HEK293T (cell line): ENCODE measurements around the gene PICALM.
"Not testable (repeated sequence)": the region's sequence is repeated elsewhere in the genome, so short reads cannot be mapped to it uniquely, and the experiment has no call there.

Experiments used
- ARNT ChIP-seq: fragments of 450-650 bp; IDR thresholded peaks from 2 replicates; pipeline ENCODE4 v1.6.1; 2017; ENCODE audit warnings: mild to moderate bottlenecking
- BHLHE40 ChIP-seq: fragments of 450-650 bp; IDR thresholded peaks from 2 replicates; pipeline ENCODE4 v1.6.1; 2016; ENCODE audit warnings: mild to moderate bottlenecking, moderate library complexity, borderline replicate concordance
- ELF4 ChIP-seq: fragments of 450-650 bp; IDR thresholded peaks from 2 replicates; pipeline ENCODE4 v1.6.1; 2017; ENCODE audit warnings: antibody characterized with exemption
- FOXK2 ChIP-seq: fragments of 450-650 bp; IDR thresholded peaks from 2 replicates; pipeline ENCODE4 v1.6.1; 2016; ENCODE audit warnings: mild to moderate bottlenecking
- FOXM1 ChIP-seq: fragments of 450-650 bp; IDR thresholded peaks from 2 replicates; pipeline ENCODE4 v1.6.1; 2017; ENCODE audit warnings: mild to moderate bottlenecking, borderline replicate concordance
- HDGF ChIP-seq: fragments of 450-650 bp; IDR thresholded peaks from 2 replicates; pipeline ENCODE4 v1.6.1; 2017; ENCODE audit warnings: antibody characterized with exemption, borderline replicate concordance
- L3MBTL2 ChIP-seq: fragments of 450-650 bp; conservative IDR thresholded peaks from 2 replicates; pipeline ENCODE4 v1.6.1; 2016; ENCODE audit warnings: mild to moderate bottlenecking
- SP1 ChIP-seq: fragments of 450-650 bp; IDR thresholded peaks from 2 replicates; pipeline ENCODE4 v1.6.1; 2017
- SUZ12 ChIP-seq: fragments of 450-650 bp; IDR thresholded peaks from 2 replicates; pipeline ENCODE4 v1.6.1; 2016; ENCODE audit warnings: mild to moderate bottlenecking
- TARDBP ChIP-seq: fragments of 450-650 bp; IDR thresholded peaks from 2 replicates; pipeline ENCODE4 v1.6.1; 2016
- ZNF384 ChIP-seq: fragments of 450-650 bp; IDR thresholded peaks from 2 replicates; pipeline ENCODE4 v1.6.1; 2016

DNA sequence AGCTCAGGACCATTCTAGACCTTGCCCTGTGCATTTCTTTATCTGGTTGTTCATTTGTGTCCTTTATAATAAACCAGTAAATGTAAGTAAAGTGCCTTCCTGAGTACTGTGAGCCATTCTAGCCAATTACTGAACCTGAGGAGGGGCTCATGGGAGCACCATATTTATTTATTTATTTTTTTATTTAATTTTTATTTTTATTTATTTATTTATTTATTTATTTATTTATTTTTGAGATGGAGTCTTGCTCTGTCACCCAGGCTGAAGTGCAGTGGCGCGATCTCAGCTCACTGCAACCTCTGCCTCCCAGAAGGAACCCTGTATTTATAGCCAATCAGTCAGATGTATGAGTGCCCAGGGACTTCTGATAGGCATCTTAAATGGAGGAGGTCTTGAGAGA is 18.8 kb upstream of the PICALM start:
- not testable (repeated sequence) for TF ChIP-seq SUZ12, HDGF, ZNF384, ARNT, ELF4, L3MBTL2, SP1, FOXM1, TARDBP, BHLHE40, FOXK2
